Stimulated activated CD8-positive, alpha-beta memory T cell treated with anti-CD3 and anti-CD28 coated beads, Interleukin-2, amount 100 ng/mL, for 1 hour (primary cell): ENCODE measurements around the gene RCAN3.
"Not testable (repeated sequence)": the region's sequence is repeated elsewhere in the genome, so short reads cannot be mapped to it uniquely, and the experiment has no call there.

Experiments
- DNase-seq, 2 donors: peaks; one replicate each; pipeline ENCODE4 v3.0.0-alpha.2; 2020; ENCODE audit warnings: low read depth in 2 of 2

Gene RCAN3

GRCh38 chr1:24502709-24503058, at the start of gene RCAN3:
TSS of gene RCAN3 (plus strand) at chr1:24502836. CDS start at chr1:24514373, 11,537 bp downstream.
- peak; percentile 67 to 79 for DNase-seq

GRCh38 chr1:24452922-24453485, 49.6 kb upstream of the RCAN3 start:
- DNase-seq = no peak

DNA sequence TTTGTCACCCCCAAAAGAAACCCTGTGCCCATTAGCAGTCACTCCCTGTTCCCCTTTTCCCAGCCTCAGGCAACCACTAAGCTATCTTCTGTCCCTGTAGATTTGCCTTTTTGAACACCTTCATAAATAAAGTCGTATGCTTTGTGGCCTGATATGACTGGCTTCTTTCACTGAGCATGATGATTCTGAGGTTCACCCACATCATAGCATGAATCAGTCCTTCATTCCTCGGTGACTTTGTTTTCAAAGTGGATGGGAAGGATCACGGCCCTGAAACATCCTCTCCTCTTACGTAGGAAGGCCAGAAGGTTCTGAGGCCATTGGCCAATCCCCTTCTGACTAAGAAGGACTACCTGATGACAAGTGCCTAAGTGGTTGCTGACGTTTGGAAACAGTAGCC, 48.0 kb upstream of the RCAN3 start:
- DNase-seq = no peak

GRCh38 chr1:24455272-24455671, 47.4 kb upstream of the RCAN3 start:
- no peak for DNase-seq

- no peak for DNase-seq
Measured at GRCh38 chr1:24457866-24458265, 44.8 kb upstream of the RCAN3 start.

GRCh38 chr1:24459551-24460266, 42.9 kb upstream of the RCAN3 start:
- DNase-seq = no peak

GRCh38 chr1:24462128-24462527, 40.5 kb upstream of the RCAN3 start:
- not testable (repeated sequence) for DNase-seq

- DNase-seq = no peak
Measured at GRCh38 chr1:24463776-24464735, 38.6 kb upstream of the RCAN3 start.

DNA sequence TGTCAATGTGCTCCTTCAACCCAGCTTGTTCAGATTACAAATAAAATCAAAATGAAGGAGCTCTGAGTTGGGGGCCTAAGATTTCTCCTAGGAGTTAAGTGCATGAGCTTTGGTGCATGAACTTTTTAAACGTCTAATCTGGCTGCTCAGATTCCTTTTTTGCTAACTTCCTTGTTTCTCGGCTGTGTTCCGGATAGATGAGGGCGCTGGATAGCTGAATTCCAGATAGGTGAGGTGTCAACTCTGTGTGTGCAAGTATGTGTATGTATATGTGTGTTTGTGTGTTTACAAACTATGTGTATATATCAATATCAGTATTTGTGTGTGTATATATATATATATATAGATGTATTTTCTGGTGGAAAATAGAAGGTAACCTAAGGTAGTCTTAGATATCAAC, 37.5 kb upstream of the RCAN3 start:
- DNase-seq = no peak

GRCh38 chr1:24465638-24466037, 37.0 kb upstream of the RCAN3 start:
- no peak for DNase-seq

- no peak for DNase-seq
Measured at GRCh38 chr1:24468685-24469316, 33.8 kb upstream of the RCAN3 start.

GRCh38 chr1:24470592-24470991, 32.0 kb upstream of the RCAN3 start:
- no peak for DNase-seq

DNA sequence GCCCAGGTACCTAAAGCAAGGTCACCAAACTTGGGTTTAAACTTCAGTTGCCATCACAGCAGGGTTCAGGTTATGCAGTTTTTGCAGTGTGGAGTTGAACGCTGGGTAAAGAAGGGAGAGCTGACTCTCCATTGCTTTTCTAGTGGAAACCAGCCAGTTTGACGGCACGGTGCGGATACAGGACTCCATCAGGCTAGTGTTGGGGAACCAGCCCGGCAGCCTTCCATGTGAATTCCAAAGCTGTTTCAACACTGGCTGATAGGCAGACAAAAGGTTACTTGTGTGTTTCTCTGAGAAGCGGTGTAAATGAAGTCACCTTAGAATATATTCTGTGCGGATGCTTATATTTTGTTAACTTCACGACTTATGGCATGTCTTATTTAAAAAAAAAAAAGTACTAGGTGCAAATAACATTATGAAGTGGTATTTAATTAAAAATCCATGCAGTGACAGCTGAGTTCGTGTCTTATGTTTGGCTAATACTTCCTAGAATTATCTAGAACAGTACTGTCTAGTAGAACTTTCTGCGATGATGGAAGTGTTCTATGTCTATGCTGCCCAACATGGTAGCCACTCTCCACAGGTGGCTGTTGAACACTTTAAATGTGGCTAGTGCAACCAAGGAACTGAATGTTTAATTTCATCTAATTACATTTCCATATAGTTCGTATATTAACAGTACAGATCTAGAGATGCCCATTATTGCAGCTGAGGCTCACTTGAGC, 29.9 kb upstream of the RCAN3 start:
- DNase-seq = no peak

DNA sequence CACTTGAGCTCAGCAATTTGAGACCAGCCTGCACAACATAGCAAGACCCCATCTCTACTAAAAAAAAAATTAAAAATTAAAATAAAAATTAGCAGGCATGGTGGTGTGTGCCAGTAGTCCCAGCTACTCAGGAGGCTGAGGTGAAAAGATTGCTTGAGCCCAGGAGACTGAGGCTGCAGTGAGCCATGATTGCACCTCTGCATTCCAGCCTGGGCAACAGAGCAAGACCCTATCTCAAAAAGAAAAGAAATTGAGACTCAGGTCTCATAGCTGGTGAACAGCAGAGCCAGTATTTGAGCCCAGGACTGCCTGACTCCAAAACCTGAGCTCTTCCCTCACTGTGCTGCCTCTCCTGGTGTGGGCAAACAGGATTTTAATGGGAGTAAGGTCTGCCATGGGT, 28.4 kb upstream of the RCAN3 start:
- no peak for DNase-seq

- DNase-seq = no peak
Measured at GRCh38 chr1:24475700-24476099, 26.9 kb upstream of the RCAN3 start.

- no peak for DNase-seq
Measured at GRCh38 chr1:24476571-24476970, 26.1 kb upstream of the RCAN3 start.

- no peak for DNase-seq
Measured at GRCh38 chr1:24477309-24477708, 25.3 kb upstream of the RCAN3 start.

- DNase-seq = no peak
Measured at GRCh38 chr1:24481101-24481500, 21.5 kb upstream of the RCAN3 start.

GRCh38 chr1:24481843-24482610, 20.6 kb upstream of the RCAN3 start:
- no peak for DNase-seq

- DNase-seq = no peak
Measured at GRCh38 chr1:24483441-24483840, 19.2 kb upstream of the RCAN3 start.

- no peak for DNase-seq
Measured at GRCh38 chr1:24484199-24484598, 18.4 kb upstream of the RCAN3 start.
